Neutrophil (primary cell): Measurements from ENCODE around the gene SCN7A.

Experiments
- H3K27ac ChIP-seq: fragments of 200-600 bp; sonication (generic); 2 replicates; pipeline ENCODE4 v1.5.1; 2016; ENCODE audit warnings: mild to moderate bottlenecking, moderate library complexity
- H3K27me3 ChIP-seq: fragments of 200-600 bp; sonication (generic); 2 replicates; pipeline ENCODE4 v1.6.0; 2016; ENCODE audit warnings: mild to moderate bottlenecking
- H3K36me3 ChIP-seq: fragments of 200-600 bp; sonication (generic); 2 replicates; pipeline ENCODE4 v1.5.1; 2017
- H3K4me1 ChIP-seq, 2 experiments: fragments of 200-600 bp in 1 of 2; sonication (generic) in 1 of 2; 1 replicate in 1 of 2; 2 replicates in 1 of 2; pipeline versions ENCODE4 v1.5.1 to v1.6.1; 2013 to 2016; ENCODE audit warnings: low read depth in 1 of 2, low read length in 1 of 2, mild to moderate bottlenecking in 1 of 2, moderate library complexity in 1 of 2; ENCODE audit not compliant: control insufficient read depth in 1 of 2, insufficient read depth in 1 of 2
- H3K4me3 ChIP-seq, 2 experiments: fragments of 200-600 bp in 1 of 2; sonication (generic) in 1 of 2; 1 replicate in 1 of 2; 2 replicates in 1 of 2; pipeline ENCODE4 v1.5.1; 2013 to 2016; ENCODE audit warnings: low read depth in 1 of 2, low read length in 1 of 2, mild to moderate bottlenecking in 1 of 2, moderate library complexity in 1 of 2
- H3K9me3 ChIP-seq: fragments of 200-600 bp; sonication (generic); 2 replicates; pipeline ENCODE4 v1.5.1; 2016
- TF ChIP-seq, protein P1 (sequence below): fragments of 200-600 bp; sonication (generic); IDR thresholded peaks from 2 replicates; pipeline ENCODE4 v1.5.1; 2016; ENCODE audit warnings: antibody characterized with exemption

The SCN7A gene

DNA sequence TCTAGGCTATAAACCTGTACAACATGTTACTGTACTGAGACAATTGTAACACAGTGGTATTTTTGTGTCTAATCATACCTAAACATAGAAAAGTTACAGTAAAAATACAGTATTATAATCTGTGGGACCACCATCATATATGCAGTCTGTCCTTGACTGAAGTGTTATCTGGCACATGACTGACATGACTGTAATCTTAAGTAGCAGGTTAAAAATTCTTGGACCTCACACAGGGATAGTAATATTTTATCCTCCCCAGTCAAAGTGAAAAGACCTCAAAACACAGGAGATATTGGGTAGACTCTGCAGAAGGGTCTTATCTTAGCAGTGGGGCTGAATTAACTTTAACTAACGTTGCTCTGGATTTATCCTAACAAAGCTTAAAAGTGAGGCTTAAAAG lies 113.4 kb downstream of the SCN7A start:
- Histone ChIP-seq H3K36me3 (no peaks in the 10 kb centered on the region), H3K4me3 (no peak overlapping the region)

DNA sequence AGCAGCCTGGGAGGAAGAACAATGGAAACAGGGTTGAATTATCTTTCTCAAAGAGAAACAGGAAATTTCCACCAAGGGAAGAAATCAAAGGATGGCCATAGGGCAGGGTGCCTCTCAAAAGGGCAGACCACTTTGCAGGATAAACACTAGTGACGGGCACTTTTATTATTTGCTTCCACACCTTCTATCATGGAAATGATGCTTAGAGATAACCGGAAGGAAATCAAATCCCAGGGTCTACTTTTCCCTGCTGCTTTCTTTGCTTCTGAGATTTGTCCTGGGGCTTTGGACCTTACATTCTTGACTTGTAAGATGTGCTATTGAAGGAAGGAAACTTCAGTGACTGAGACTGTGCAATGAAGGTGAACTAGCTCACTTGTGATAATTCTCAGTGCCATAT lies 117.2 kb downstream of the SCN7A start:
- Histone ChIP-seq H3K4me1 (peaks cover 26 to 32% of the 10 kb centered on the region in 2 experiments), H3K9me3 (no peaks in the 10 kb centered on the region), H3K4me3 (no peak overlapping the region), H3K36me3 (no peaks in the 10 kb centered on the region), H3K27ac (no peak overlapping the region), H3K27me3 (peaks cover 50% of the 10 kb centered on the region)
- TF ChIP-seq, protein P1, sequence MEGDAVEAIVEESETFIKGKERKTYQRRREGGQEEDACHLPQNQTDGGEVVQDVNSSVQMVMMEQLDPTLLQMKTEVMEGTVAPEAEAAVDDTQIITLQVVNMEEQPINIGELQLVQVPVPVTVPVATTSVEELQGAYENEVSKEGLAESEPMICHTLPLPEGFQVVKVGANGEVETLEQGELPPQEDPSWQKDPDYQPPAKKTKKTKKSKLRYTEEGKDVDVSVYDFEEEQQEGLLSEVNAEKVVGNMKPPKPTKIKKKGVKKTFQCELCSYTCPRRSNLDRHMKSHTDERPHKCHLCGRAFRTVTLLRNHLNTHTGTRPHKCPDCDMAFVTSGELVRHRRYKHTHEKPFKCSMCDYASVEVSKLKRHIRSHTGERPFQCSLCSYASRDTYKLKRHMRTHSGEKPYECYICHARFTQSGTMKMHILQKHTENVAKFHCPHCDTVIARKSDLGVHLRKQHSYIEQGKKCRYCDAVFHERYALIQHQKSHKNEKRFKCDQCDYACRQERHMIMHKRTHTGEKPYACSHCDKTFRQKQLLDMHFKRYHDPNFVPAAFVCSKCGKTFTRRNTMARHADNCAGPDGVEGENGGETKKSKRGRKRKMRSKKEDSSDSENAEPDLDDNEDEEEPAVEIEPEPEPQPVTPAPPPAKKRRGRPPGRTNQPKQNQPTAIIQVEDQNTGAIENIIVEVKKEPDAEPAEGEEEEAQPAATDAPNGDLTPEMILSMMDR = no peak

More for the DNA sequence above, 113.4 kb downstream of the SCN7A start:
- peaks cover 50% of the 10 kb centered on the region for H3K27me3 ChIP-seq
- no peak overlapping the region for H3K27ac ChIP-seq
- TF ChIP-seq, protein P1 = no peak
- no peaks in the 10 kb centered on the region for H3K9me3 ChIP-seq
- peaks cover 4 to 5% of the 10 kb centered on the region in 2 experiments for H3K4me1 ChIP-seq

DNA sequence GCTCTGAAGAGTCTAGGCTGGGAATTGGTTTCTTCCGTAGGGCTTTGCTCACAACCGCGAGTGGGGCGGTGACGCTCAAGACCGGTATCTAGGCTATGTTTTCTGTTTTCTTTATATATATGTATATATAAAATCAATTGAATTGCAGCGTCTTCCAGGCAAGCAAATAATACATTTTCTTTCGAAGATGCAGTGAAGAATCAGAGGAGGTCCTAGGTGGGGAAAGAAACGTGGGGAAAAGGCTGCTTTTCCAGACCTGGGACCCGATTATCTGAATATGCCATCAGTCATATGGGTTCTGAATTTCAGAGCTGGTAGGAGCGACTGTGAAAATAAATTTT lies 117.6 kb downstream of the SCN7A start:
- H3K9me3 ChIP-seq = no peaks in the 10 kb centered on the region
- H3K4me1 ChIP-seq = peaks cover 26 to 32% of the 10 kb centered on the region in 2 experiments
- peaks cover 50% of the 10 kb centered on the region for H3K27me3 ChIP-seq
- peak overlapping the region; percentile 71 to 78 for H3K4me3 ChIP-seq
- no peaks in the 10 kb centered on the region for H3K36me3 ChIP-seq
- no peak overlapping the region for H3K27ac ChIP-seq
- TF ChIP-seq, protein P1 = no peak

DNA sequence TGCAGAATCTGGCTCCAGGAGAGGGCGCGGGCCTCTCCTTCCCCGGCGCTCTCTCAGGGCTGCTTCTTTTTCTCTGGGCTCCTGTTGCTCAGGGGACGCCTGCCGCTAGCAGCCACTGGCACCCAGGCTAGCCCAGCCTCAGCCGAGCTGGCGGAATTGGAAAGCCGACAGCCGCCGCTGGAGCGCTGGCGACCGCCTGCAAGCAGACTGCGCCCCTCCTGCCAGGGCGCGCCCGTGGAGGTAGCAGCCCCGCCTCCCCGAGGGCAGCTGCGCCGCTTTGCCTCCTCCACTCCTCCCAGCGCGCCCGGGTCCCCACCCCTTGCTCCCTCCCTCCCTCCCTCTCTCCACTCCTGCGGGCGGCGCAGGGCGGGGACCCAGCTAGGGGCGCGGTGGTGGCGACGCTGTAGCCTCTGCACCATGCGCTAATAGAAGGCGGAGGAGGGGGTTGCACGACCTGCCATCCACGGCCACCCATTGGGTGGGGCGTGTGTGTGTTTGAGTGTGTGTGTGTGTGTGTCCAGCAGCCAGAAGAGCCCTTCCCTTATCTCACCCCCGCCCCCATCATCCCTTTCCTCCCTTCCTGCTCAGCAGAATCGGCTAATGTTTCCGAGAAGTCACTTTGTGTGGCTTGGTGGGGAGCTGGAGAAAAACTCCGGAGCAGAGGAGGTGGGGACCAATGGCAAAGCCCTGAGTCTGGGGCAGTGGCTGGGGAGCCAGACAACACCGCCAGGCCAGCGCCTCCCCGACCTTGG lies 118.1 kb downstream of the SCN7A start, which contains the start of gene SCN9A:
TSS of gene SCN9A (minus strand) at position 209 of the 752 bp plus-strand sequence. CDS start 64,188 bp downstream, outside the sequence.
- H3K4me3 ChIP-seq = peak within 1 kb of the TSS; percentile 71 to 78

DNA sequence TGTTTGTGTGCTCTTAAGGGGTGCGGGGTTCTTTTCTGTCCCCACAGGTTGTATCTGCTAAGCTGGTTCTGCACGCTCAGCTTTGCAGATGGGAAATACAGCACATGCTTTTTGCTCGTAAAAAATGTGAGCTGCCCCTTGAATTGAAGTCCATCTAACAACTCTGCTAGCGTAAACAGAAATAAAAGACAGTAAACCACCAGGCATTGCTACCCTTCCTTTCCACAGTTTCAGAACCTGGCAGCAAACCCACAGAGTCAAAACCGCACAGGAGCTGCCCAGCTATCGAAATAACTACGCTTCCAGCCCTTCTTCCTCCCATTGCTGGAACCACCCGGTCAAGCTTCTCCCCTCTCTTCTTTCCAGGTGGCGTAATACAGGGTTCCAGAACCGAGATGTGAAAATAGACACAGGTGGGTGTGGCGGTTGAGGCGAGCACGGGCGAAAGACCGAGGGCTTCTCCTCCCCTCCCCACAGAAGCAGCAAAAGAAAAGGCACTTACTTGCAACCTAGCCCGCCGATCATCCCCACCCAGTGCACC lies 118.8 kb downstream of the SCN7A start:
- Histone ChIP-seq H3K9me3 (no peaks in the 10 kb centered on the region), H3K27ac (peak overlapping the region; percentile 59)

More for the DNA sequence above, 118.1 kb downstream of the SCN7A start, which contains the start of gene SCN9A:
- H3K36me3 ChIP-seq = no peaks in the 10 kb centered on the region
- H3K9me3 ChIP-seq = no peaks in the 10 kb centered on the region
- peak within 1 kb of the TSS; percentile 59 for H3K27ac ChIP-seq
- TF ChIP-seq, protein P1 = no peak
- H3K4me1 ChIP-seq = peaks cover 26 to 36% of the 10 kb centered on the region in 2 experiments
- peaks cover 49% of the 10 kb centered on the region for H3K27me3 ChIP-seq

More for the DNA sequence above, 118.8 kb downstream of the SCN7A start:
- Histone ChIP-seq H3K4me3 (peak overlapping the region; percentile 71 to 78), H3K36me3 (no peaks in the 10 kb centered on the region), H3K27me3 (peaks cover 42% of the 10 kb centered on the region), H3K4me1 (peaks cover 26 to 36% of the 10 kb centered on the region in 2 experiments)
- TF ChIP-seq, protein P1 = no peak
